CD4-positive, alpha-beta T cell treated with Interleukin-17A for 1 hour (primary cell): ENCODE data around the gene NR4A3.
A peak's percentile ranks its signal among the peaks of the same experiment; 100 is the strongest.
"Not testable (repeated sequence)": the region's sequence is repeated elsewhere in the genome, so short reads cannot be mapped to it uniquely, and the experiment has no call there.

ENCODE experiments used
- DNase-seq: peaks from one replicate; pipeline ENCODE4 v3.0.0-alpha.2; 2020

NR4A3 gene

GRCh38 chr9:99821396-99822108 is at the start of gene NR4A3:
TSS of gene NR4A3 (plus strand) at chr9:99821885. CDS start at chr9:99828043, 6,158 bp downstream.
- DNase-seq: peak; percentile 94

- DNase-seq: no peak
Measured at GRCh38 chr9:99773468-99774138, 48.1 kb upstream of the NR4A3 start.

DNA sequence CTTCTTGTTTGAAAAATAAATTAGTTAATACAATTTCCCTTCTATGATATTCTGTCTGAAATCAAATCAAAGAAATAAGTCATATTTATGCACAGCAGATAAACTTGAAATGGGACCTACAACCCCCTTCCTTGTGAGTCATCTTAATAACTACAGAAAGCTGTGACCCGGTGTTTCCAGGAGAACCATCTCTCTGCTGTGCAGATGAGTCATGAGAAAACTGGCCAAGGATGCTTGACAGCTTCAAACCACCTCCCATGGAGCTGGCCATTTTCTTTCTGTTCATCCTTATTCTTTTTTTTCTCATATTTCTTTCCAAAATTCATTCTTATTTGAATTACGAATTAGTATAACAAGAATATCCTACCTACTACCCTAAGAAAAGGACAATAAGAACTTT is 43.4 kb upstream of the NR4A3 start:
- DNase-seq: no peak

- no peak for DNase-seq
Measured at GRCh38 chr9:99778836-99779235, 42.8 kb upstream of the NR4A3 start.

- no peak for DNase-seq
Measured at GRCh38 chr9:99779277-99779676, 42.4 kb upstream of the NR4A3 start.

DNA sequence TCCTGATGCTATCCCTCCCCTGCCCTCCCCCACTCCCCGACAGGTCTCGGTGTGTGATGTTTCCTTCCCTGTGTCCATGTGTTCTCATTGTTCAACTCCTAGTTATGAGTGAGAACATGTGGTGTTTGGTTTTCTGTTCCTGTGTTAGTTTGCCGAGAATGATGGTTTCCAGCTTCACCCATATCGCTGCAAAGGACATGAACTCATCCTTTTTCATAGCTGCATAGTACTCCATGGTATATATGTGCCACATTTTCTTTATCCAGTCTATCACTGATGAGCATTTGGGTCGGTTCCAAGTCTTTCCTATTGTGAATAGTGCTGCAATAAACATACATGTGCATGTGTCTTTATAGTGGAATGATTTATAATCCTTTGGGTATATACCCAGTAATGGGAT is 39.3 kb upstream of the NR4A3 start:
- not testable (repeated sequence) for DNase-seq

- DNase-seq: peak; percentile 3
Measured at GRCh38 chr9:99782962-99783718, 38.5 kb upstream of the NR4A3 start.

GRCh38 chr9:99783799-99784198 is 37.9 kb upstream of the NR4A3 start:
- no peak for DNase-seq

DNA sequence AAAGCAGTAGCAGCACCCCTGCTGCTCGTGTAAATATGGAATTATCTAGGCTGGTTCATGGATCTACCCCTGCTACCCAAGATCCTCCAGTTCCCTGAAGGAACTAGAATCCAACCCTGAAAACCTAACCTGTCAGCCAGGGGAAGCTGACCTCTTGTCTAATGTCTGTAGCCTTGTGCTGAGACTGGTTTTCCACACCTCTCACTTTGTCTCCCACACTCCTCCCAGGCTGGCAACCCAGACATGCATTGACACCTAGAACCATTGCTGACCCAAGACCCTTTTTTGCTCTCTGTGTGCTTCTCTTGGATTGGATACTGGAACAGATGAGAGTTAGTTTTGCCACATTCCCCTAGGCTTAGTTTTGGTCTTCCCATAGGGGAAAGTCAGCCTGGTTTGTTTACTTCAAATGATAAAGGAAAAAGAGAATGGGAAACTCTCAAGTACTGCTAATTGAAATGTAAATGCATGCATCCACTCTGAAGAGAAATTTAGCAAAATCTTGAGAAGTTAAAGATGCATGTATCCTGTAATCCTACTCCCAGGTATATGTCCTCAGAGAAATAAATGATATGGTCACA is 36.6 kb upstream of the NR4A3 start:
- no peak for DNase-seq

DNA sequence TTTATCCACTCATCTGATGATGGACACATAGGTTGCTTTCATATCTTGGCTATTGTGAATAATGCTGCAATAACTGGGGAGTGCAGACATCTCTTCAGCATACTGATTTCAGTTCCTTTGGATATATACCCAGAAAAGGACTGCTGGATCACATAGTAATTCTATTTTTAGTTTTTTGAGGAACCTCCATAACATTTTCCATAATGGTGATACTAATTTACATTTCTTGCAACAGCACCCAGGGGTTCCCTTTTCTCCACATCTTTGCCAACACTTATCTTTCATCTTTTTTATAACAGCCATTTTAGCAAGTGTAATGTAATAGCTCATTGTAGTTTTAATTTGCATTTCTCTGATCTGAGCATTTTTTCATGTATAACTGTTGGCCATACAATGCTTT is 34.1 kb upstream of the NR4A3 start:
- DNase-seq: no peak

- DNase-seq: no peak
Measured at GRCh38 chr9:99793528-99793927, 28.2 kb upstream of the NR4A3 start.

DNA sequence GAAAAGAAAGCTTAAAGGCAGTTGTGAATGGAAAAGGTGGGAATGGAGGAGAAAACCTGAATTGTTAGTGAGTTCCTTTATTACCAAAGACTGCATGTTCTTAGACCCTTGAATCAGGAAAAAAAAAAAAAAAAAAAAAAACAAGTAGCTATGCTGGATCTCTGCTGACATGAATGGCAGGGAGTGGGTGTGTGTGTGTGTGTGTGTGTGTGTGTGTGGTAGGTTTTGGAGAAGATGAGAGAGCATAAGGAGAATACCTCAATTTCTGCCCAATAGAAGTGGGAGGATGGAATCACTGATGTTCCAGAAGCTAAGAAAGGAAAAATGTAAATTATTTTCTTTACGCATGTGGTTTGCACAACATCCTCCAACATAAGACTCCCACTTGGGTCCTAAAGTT is 25.5 kb upstream of the NR4A3 start:
- DNase-seq: no peak

DNA sequence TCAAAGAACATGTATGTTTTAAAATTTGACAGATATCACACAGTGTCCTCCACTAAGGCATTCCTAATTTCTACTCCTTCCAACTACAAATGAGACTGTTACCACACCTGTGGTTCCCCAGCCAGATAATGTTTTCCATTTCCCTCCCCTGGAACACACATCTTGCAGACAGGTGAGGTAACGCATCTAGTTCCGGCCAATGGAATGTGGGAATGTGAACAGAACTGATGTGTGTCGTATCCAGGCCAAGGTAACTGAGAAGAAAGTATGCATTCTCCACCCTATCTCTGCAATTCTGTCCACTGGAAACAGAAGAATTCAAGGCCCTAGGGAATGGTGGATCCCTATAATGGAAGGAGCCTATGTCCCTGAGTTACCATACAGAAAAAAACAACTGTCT is 19.9 kb upstream of the NR4A3 start:
- no peak for DNase-seq

DNA sequence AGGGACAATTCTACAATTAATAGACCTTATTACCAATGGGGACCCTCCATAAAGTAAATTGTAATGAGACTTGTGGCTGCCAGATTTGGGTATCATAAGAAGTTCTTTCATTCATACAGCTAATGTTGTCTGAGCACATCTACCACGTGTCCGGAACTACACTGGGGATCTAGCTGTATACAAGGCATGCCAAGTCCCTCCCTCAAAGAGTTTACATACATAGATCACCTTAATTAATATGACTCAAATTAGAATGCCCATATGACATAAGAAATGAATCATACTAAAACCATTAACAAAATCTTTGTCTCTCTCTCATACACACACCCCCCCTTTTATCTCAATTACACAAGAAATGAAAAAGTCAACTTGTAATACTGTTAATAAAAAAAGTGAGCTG is 18.0 kb upstream of the NR4A3 start:
- no peak for DNase-seq

GRCh38 chr9:99807276-99807852 is 14.3 kb upstream of the NR4A3 start:
- peak; percentile 82 for DNase-seq

- no peak for DNase-seq
Measured at GRCh38 chr9:99807956-99808355, 13.7 kb upstream of the NR4A3 start.

DNA sequence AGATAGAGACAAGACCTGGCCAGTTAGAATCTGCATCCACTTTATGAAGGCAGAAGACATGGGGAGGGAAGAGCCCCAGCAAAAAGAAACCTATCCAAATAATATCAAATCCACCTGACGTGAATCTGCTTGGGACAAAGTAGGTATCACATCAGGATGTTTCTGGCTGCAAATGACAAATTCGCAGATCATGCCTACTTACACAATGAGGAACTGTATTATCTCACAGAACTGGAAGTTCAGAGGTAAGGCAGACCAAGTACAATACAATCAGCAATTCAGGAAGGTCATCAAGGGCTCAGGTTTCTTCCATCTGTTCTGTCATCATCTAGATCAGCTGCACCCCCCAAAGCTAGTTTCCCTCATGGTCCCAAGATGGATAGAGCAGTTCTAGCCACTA is 13.2 kb upstream of the NR4A3 start:
- DNase-seq: no peak

GRCh38 chr9:99809586-99810319 is 11.9 kb upstream of the NR4A3 start:
- DNase-seq: no peak

DNA sequence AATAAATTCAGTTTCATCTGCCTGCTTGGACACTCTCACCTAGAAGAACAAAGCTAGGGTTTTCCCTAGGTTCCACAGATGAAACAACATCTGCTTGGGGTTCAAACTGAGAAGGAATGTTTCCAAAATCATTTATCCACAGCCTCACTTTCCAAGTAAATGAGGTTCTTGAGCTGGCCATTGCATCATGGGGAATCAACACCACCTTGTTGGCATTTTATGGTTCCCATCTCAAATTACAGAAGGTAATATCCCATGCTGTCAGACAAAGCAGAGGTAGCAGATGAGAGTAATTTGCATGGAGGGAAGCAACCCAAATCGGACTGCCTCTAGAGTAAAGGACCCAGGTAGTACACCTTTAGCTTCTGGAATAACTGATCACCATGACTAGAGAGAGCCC is 10.5 kb upstream of the NR4A3 start:
- no peak for DNase-seq

- no peak for DNase-seq
Measured at GRCh38 chr9:99811598-99812383, 9.9 kb upstream of the NR4A3 start.

- DNase-seq: no peak
Measured at GRCh38 chr9:99813739-99814138, 7.9 kb upstream of the NR4A3 start.

DNA sequence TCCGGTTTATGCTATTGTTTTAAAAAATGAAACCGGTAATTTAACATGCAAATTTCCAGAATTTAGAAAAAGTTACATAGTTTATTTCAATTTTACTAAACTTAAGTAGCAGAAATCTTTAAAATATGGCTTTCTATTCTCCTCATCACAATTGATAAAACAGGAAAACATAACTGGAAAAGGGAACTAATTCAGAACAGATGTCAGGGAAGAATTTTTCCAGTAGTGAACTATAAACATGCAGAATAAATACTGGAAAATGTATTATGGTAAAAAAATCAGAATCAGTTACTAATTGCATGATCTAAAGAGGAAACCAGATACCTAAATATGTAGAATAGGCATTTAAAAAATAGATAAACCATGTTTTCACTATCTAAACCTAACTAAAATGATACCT is 7.3 kb upstream of the NR4A3 start:
- DNase-seq: no peak
